Glomerular visceral epithelial cell (primary cell): ENCODE measurements around the gene USP17L19.
"Not testable (repeated sequence)": the region's sequence is repeated elsewhere in the genome, so short reads cannot be mapped to it uniquely, and the experiment has no call there.

ENCODE experiments used
- DNase-seq: peaks from one replicate; pipeline ENCODE4 v3.0.0-alpha.2; 2016; ENCODE audit errors: extremely low spot score

USP17L19 gene, protein sequence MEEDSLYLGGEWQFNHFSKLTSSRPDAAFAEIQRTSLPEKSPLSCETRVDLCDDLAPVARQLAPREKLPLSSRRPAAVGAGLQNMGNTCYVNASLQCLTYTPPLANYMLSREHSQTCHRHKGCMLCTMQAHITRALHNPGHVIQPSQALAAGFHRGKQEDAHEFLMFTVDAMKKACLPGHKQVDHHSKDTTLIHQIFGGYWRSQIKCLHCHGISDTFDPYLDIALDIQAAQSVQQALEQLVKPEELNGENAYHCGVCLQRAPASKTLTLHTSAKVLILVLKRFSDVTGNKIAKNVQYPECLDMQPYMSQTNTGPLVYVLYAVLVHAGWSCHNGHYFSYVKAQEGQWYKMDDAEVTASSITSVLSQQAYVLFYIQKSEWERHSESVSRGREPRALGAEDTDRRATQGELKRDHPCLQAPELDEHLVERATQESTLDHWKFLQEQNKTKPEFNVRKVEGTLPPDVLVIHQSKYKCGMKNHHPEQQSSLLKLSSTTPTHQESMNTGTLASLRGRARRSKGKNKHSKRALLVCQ

DNA sequence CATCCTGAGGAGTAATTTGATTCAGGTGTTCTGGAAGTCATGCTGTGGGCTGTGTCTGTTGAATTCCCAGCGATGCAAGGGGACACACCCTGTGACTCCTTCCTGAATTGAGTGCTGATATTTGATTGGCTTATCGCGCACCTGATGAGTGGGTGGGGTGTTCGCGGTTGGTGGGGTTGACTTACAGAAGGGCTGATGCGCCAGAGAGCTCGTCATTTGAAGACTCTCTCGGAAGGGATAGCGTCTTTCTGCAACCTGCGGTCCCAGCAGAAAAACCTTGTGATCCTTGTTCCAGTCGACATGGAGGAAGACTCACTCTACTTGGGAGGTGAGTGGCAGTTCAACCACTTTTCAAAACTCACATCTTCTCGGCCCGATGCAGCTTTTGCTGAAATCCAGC is at the start of gene USP17L19:
Gene USP17L19 (plus strand): TSS at position 301 of the 400 bp plus-strand sequence. CDS start 0 bp downstream, at position 301.
- DNase-seq: not testable (repeated sequence)

DNA sequence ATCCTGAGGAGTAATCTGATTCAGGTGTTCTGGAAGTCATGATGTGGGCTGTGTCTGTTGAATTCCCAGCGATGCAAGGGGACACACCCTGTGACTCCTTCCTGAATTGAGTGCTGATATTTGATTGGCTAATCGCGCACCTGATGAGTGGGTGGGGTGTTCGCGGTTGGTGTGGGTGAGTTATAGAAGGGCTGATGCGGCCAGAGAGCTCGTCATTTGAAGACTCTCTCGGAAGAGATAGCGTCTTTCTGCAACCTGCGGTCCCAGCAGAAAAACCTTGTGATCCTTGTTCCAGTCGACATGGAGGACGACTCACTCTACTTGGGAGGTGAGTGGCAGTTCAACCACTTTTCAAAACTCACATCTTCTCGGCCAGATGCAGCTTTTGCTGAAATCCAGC is 42.8 kb upstream of the USP17L19 start, which contains the start of gene USP17L10:
Gene USP17L10 (plus strand): TSS at position 301 of the 400 bp plus-strand sequence. CDS start 0 bp downstream, at position 301.
- DNase-seq: not testable (repeated sequence)

DNA sequence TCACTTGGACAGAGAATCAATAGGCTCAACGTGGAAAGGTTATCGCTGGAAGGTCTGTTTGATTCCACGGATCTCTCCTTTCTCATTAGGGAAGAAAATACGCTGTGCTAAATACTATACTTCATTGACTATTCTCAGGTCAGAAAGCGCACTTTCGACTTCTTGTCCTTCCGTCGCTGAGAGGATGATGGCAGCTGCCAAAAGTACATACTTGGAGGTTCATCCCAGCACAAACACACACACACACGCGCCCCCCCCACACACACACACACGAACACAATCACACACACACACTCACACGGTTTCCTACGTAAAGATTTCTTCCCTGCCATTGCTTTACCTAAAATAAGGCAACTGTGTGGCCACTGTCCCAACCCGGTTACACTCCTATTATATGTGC is 38.5 kb upstream of the USP17L19 start:
- not testable (repeated sequence) for DNase-seq

DNA sequence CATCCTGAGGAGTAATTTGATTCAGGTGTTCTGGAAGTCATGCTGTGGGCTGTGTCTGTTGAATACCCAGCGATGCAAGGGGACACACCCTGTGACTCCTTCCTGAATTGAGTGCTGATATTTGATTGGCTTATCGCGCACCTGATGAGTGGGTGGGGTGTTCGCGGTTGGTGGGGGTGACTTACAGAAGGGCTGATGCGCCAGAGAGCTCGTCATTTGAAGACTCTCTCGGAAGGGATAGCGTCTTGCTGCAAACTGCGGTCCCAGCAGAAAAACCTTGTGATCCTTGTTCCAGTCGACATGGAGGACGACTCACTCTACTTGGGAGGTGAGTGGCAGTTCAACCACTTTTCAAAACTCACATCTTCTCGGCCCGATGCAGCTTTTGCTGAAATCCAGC is 38.1 kb upstream of the USP17L19 start, which contains the start of gene USP17L11:
Gene USP17L11 (plus strand): TSS at position 301 of the 400 bp plus-strand sequence. CDS start 0 bp downstream, at position 301.
- not testable (repeated sequence) for DNase-seq

DNA sequence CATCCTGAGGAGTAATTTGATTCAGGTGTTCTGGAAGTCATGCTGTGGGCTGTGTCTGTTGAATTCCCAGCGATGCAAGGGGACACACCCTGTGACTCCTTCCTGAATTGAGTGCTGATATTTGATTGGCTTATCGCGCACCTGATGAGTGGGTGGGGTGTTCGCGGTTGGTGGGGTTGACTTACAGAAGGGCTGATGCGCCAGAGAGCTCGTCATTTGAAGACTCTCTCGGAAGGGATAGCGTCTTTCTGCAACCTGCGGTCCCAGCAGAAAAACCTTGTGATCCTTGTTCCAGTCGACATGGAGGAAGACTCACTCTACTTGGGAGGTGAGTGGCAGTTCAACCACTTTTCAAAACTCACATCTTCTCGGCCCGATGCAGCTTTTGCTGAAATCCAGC is 33.3 kb upstream of the USP17L19 start, which contains the start of gene USP17L12:
Gene USP17L12 (plus strand): TSS at position 301 of the 400 bp plus-strand sequence. CDS start 0 bp downstream, at position 301.
- DNase-seq: not testable (repeated sequence)

DNA sequence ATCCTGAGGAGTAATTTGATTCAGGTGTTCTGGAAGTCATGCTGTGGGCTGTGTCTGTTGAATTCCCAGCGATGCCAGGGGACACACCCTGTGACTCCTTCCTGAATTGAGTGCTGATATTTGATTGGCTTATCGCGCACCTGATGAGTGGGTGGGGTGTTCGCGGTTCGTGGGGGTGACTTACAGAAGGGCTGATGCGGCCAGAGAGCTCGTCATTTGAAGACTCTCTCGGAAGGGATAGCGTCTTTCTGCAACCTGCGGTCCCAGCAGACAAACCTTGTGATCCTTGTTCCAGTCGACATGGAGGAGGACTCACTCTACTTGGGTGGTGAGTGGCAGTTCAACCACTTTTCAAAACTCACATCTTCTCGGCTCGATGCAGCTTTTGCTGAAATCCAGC is 28.6 kb upstream of the USP17L19 start, which contains the start of gene USP17L13:
Gene USP17L13 (plus strand): TSS at position 301 of the 400 bp plus-strand sequence. CDS start 0 bp downstream, at position 301.
- not testable (repeated sequence) for DNase-seq

DNA sequence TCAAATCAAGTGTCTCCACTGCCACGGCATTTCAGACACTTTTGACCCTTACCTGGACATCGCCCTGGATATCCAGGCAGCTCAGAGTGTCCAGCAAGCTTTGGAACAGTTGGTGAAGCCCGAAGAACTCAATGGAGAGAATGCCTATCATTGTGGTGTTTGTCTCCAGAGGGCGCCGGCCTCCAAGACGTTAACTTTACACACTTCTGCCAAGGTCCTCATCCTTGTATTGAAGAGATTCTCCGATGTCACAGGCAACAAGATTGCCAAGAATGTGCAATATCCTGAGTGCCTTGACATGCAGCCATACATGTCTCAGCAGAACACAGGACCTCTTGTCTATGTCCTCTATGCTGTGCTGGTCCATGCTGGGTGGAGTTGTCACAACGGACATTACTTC is 22.9 kb upstream of the USP17L19 start:
- DNase-seq: not testable (repeated sequence)

DNA sequence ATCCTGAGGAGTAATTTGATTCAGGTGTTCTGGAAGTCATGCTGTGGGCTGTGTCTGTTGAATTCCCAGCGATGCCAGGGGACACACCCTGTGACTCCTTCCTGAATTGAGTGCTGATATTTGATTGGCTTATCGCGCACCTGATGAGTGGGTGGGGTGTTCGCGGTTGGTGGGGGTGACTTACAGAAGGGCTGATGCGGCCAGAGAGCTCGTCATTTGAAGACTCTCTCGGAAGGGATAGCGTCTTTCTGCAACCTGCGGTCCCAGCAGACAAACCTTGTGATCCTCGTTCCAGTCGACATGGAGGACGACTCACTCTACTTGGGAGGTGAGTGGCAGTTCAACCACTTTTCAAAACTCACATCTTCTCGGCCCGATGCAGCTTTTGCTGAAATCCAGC is 19.1 kb upstream of the USP17L19 start, which contains the start of gene USP17L15:
Gene USP17L15 (plus strand): TSS at position 301 of the 400 bp plus-strand sequence. CDS start 0 bp downstream, at position 301.
- not testable (repeated sequence) for DNase-seq

DNA sequence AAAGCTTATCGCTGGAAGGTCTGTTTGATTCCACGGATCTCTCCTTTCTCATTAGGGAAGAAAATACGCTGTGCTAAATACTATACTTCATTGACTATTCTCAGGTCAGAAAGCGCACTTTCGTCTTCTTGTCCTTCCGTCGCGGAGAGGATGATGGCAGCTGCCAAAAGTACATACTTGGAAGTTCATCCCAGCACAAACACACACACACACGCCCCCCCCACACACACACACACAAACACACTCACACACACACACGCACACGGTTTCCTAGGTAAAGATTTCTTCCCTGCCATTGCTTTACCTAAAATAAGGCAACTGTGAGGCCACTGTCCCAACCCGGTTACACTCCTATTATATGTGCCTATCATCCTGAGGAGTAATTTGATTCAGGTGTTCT is 14.7 kb upstream of the USP17L19 start:
- DNase-seq: not testable (repeated sequence)

DNA sequence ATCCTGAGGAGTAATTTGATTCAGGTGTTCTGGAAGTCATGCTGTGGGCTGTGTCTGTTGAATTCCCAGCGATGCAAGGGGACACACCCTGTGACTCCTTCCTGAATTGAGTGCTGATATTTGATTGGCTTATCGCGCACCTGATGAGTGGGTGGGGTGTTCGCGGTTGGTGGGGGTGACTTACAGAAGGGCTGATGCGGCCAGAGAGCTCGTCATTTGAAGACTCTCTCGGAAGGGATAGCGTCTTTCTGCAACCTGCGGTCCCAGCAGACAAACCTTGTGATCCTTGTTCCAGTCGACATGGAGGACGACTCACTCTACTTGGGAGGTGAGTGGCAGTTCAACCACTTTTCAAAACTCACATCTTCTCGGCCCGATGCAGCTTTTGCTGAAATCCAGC is 9.6 kb upstream of the USP17L19 start, which contains the start of gene USP17L17:
Gene USP17L17 (plus strand): TSS at position 301 of the 400 bp plus-strand sequence. CDS start 0 bp downstream, at position 301.
- DNase-seq: not testable (repeated sequence)

DNA sequence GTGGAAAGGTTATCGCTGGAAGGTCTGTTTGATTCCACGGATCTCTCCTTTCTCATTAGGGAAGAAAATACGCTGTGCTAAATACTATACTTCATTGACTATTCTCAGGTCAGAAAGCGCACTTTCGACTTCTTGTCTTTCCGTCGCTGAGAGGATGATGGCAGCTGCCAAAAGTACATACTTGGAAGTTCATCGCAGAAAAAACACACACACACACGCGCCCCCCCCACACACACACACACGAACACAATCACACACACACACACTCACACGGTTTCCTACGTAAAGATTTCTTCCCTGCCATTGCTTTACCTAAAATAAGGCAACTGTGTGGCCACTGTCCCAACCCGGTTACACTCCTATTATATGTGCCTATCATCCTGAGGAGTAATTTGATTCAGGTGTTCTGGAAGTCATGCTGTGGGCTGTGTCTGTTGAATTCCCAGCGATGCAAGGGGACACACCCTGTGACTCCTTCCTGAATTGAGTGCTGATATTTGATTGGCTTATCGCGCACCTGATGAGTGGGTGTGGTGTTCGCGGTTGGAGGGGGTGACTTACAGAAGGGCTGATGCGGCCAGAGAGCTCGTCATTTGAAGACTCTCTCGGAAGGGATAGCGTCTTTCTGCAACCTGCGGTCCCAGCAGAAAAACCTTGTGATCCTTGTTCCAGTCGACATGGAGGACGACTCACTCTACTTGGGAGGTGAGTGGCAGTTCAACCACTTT is 5.1 kb upstream of the USP17L19 start, which contains the start of gene USP17L18:
Gene USP17L18 (plus strand): TSS at position 678 of the 728 bp plus-strand sequence. CDS start 0 bp downstream, at position 678.
- DNase-seq: not testable (repeated sequence)

DNA sequence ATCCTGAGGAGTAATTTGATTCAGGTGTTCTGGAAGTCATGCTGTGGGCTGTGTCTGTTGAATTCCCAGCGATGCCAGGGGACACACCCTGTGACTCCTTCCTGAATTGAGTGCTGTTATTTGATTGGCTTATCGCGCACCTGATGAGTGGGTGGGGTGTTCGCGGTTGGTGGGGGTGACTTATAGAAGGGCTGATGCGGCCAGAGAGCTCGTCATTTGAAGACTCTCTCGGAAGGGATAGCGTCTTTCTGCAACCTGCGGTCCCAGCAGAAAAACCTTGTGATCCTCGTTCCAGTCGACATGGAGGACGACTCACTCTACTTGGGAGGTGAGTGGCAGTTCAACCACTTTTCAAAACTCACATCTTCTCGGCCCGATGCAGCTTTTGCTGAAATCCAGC is 4.6 kb downstream of the USP17L19 start, which contains the start of gene USP17L20:
Gene USP17L20 (plus strand): TSS at position 301 of the 400 bp plus-strand sequence. CDS start 0 bp downstream, at position 301.
- not testable (repeated sequence) for DNase-seq

DNA sequence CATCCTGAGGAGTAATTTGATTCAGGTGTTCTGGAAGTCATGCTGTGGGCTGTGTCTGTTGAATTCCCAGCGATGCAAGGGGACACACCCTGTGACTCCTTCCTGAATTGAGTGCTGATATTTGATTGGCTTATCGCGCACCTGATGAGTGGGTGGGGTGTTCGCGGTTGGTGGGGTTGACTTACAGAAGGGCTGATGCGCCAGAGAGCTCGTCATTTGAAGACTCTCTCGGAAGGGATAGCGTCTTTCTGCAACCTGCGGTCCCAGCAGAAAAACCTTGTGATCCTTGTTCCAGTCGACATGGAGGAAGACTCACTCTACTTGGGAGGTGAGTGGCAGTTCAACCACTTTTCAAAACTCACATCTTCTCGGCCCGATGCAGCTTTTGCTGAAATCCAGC is 9.4 kb downstream of the USP17L19 start, which contains the start of gene USP17L21:
Gene USP17L21 (plus strand): TSS at position 301 of the 400 bp plus-strand sequence. CDS start 0 bp downstream, at position 301.
- DNase-seq: not testable (repeated sequence)

DNA sequence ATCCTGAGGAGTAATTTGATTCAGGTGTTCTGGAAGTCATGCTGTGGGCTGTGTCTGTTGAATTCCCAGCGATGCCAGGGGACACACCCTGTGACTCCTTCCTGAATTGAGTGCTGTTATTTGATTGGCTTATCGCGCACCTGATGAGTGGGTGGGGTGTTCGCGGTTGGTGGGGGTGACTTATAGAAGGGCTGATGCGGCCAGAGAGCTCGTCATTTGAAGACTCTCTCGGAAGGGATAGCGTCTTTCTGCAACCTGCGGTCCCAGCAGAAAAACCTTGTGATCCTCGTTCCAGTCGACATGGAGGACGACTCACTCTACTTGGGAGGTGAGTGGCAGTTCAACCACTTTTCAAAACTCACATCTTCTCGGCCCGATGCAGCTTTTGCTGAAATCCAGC is 14.1 kb downstream of the USP17L19 start, which contains the start of gene USP17L22:
Gene USP17L22 (plus strand): TSS at position 301 of the 400 bp plus-strand sequence. CDS start 0 bp downstream, at position 301.
- DNase-seq: not testable (repeated sequence)

DNA sequence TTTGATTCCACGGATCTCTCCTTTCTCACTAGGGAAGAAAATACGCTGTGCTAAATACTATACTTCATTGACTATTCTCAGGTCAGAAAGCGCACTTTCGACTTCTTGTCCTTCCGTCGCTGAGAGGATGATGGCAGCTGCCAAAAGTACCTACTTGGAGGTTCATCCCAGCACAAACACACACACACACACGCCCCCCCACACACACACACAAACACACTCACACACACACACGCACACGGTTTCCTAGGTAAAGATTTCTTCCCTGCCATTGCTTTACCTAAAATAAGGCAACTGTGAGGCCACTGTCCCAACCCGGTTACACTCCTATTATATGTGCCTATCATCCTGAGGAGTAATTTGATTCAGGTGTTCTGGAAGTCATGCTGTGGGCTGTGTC is 18.5 kb downstream of the USP17L19 start:
- not testable (repeated sequence) for DNase-seq
